ENCODE results near the gene PIGU.
"Not testable (repeated sequence)": the region's sequence is repeated elsewhere in the genome, so short reads cannot be mapped to it uniquely, and the experiment has no call there.

Gene PIGU

DNA sequence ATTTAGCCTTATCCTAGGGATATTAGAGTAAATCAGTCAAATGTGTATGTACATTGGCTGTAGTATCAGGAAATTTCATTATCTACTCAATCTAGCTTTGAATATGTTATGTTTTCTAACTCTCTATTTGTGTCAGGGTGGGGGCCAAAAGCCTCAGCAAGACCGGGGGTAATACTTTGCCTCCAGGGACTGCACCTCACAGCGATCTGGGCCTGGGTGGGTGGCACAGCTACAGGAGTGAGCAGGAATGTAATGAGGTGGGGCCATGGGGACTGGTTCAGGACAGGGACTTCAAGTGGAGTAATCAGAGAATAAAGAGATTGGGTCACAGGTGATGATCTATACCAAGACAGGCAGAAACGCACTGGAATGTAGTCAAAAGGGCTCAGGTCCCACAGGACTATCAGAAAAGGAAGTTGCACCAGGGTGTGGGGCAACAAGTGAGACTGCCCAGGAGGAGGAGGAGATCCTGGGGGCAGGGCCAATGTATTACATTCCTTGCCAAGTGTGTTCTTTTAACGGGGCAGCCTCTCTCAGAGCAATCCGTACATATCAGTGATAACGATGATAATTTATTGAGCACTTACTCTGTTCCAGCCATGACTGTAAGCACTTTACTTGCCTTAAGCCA lies 54.0 kb downstream of the PIGU start:
- no peak for DNase-seq

GRCh38 chr20:34621383-34622367 lies 55.2 kb downstream of the PIGU start:
- no peak for DNase-seq

GRCh38 chr20:34621036-34621343 lies 55.9 kb downstream of the PIGU start:
- no peak for DNase-seq

DNA sequence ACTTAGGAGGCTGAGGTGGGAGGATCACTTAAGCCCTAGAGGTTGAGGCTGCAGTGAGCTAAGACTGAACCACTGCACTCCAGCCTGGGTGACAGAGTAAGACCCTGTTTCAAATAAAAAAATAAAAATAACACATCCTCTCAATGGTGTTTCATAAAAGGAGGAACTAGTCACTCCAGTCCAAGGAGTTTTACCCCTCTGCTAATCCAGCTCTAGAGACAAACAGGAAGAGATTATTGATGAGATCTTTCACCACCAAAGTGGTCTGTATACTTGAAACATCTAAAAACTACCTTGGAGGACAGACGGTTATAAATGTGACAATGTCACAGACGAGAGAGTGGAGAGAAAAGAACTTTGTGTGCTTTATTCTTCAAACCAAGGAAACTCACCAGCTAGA lies 58.2 kb downstream of the PIGU start:
- DNase-seq = no peak

GRCh38 chr20:34616913-34617312 lies 60.0 kb downstream of the PIGU start:
- not testable (repeated sequence) for DNase-seq

DNA sequence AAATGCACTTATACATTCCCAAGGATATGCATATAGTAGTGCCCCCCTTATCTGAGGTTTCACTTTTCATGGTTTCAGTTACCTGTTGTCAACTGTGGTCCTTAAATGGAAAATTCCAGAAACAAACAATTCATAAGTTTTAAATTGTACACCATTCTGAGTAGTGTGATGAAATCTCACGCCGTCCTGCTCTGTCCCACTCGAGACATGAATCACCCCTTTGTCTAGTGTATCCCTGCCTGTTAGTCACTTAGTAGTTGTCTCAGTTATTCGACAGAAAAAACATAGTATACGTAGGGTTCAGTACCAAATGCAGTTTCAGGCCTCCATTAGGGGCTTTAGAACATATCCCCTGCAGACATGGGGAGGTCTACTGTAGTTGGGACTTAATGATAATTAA lies 61.4 kb downstream of the PIGU start:
- peak in 11 of 51 donors; percentile 4 to 35 (median 14) for DNase-seq

DNA sequence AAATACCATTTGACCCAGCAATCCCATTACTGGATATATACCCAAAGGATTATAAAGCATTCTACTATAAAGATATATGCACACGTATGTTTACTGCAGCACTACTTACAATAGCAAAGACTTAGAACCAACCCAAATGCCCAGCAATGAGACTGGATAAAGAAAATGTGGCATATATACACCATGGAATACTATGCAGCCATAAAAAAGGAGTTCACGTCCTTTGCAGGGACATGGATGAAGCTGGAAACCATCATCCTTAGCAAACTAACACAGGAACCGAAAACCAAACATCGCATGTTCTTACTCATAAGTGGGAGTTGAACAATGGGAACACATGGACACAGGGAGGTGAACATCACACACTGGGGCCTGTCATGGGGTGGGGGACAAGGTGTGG lies 64.9 kb downstream of the PIGU start:
- not testable (repeated sequence) for DNase-seq

- DNase-seq = no peak
These were observed 69.8 kb downstream of the PIGU start for GRCh38 chr20:34607066-34607465.

- DNase-seq = no peak
These were observed 71.7 kb downstream of the PIGU start for GRCh38 chr20:34604980-34605788.

DNA sequence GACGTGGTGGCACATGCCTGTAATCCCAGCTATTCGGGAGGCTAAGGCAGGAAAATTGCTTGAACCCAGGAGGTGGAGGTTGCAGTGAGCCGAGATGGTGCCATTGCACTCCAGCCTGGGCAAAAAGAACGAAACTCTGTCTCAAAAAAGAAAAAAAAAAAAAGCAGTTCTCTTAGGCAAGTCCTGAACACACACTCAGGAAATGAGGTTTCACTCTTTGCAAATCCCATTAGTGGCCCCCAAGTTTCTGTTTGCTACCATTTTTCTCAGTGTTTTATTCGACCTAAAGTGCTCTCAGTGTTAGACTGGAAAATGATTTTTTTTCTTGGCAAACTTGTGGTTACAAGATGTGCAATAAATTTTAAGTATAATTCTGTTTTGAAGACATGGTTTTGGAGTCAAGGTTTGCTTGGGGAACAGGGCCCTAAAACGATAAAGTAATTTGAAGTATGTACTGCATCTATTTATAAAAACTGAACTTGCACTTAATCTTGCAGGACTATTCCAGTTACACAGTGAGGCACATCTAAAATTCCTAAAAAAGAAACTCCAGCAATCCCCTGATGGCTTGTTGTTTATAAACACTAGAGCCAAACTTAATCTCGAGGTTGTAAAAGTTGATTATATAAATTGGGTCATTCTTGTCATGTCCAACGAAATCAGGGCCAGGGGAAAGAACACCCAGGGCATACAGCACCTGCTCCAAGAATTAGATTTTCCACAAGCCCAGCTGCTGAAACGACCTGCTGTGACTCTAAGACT lies 75.8 kb downstream of the PIGU start:
- DNase-seq = no peak

GRCh38 chr20:34595377-34596184 lies 81.3 kb downstream of the PIGU start:
- no peak for DNase-seq

- no peak for DNase-seq
These were observed 90.3 kb downstream of the PIGU start for GRCh38 chr20:34586488-34587163.

- no peak for DNase-seq
These were observed 91.9 kb downstream of the PIGU start for GRCh38 chr20:34585019-34585418.

DNA sequence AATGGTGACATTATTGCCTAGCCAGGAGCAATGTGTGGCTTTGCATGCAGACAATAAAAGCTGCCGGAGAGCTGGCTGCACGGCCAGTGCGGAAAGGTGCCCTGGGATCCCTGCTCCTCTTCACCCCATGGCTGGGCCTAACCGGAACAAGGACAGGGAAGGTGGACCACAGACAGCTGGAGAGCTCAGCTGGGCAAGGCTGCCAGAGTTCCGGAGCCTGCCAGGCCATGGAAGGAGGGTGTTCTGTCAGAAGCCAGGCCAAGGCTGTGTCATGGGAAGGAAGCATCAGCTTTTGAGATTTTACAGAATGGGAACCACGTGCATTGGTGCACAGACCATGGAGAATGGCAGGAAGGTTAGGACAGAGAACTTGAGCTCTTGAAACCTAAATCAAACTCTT lies 93.3 kb downstream of the PIGU start:
- peak in 1 of 51 donors; percentile 12 for DNase-seq

GRCh38 chr20:34582911-34583310 lies 94.0 kb downstream of the PIGU start:
- no peak for DNase-seq

GRCh38 chr20:34582221-34582620 lies 94.7 kb downstream of the PIGU start:
- DNase-seq = no peak

GRCh38 chr20:34581341-34582184 lies 95.3 kb downstream of the PIGU start:
- peak in 18 of 51 donors; percentile 10 to 59 (median 26) for DNase-seq

Measured in hypothalamus (tissue), 51 donors.